PC-9 (cell line): ENCODE data around the gene CTNNBL1. TPM values are rescaled to one million over a fixed set of nuclear protein-coding genes. Genes with fewer than 3 reads are reported as not detected.
A peak's percentile ranks its signal among the peaks of the same experiment; 100 is the strongest.

Experiments
- BruUV-seq: library from RNA; stranded (reverse); fragments of 400-500 nt; replicated peaks from 2 replicates; lab custom pipeline; 2021; lab: Mats Ljungman, UMichigan
- CTCF ChIA-PET: fragments of 300-600 bp; sonication (Branson Sonifier 250); formaldehyde crosslinking; loops from one replicate; lab custom pipeline; 2022; ENCODE audit warnings: antibody characterized with exemption; lab: Charles Lee
- POLR2A ChIA-PET: fragments of 300-600 bp; sonication (Branson Sonifier 250); formaldehyde crosslinking; loops from one replicate; lab custom pipeline; 2022; ENCODE audit warnings: antibody characterized with exemption; ENCODE audit not compliant: unreplicated experiment; lab: Charles Lee
- DNase-seq, 2 experiments: peaks; one replicate each; pipeline versions ENCODE4 v3.0.0 to v3.0.0-alpha.2; 2015 to 2022; ENCODE audit warnings: mixed read lengths in 1 of 2
- H2AFZ ChIP-seq: fragments of 200-600 bp; sonication (generic); 2 replicates; pipeline ENCODE4 v1.8.1; 2017; ENCODE audit warnings: antibody characterized with exemption
- H3F3A ChIP-seq: fragments of 200-600 bp; sonication (generic); 2 replicates; pipeline ENCODE4 v1.8.1; 2017; ENCODE audit warnings: antibody characterized with exemption, mild to moderate bottlenecking, low read depth; ENCODE audit not compliant: insufficient read depth
- H3K27ac ChIP-seq: fragments of 200-600 bp; sonication (generic); 2 replicates; pipeline ENCODE4 v1.6.1; 2016; ENCODE audit warnings: mixed run types
- H3K27me3 ChIP-seq: fragments of 200-600 bp; sonication (generic); 2 replicates; pipeline ENCODE4 v1.6.1; 2016; ENCODE audit warnings: low read depth, mixed run types; ENCODE audit not compliant: insufficient read depth
- H3K36me3 ChIP-seq: fragments of 200-600 bp; sonication (generic); 2 replicates; pipeline ENCODE4 v1.6.1; 2016; ENCODE audit warnings: low read depth, mixed run types
- H3K4me1 ChIP-seq: fragments of 200-600 bp; sonication (generic); replicated peaks from 2 replicates; pipeline ENCODE4 v1.6.1; 2016; ENCODE audit warnings: mixed run types; ENCODE audit not compliant: insufficient read depth
- H3K4me2 ChIP-seq: fragments of 200-600 bp; sonication (generic); 2 replicates; pipeline ENCODE4 v1.6.1; 2017; ENCODE audit warnings: mixed run types
- H3K4me3 ChIP-seq: fragments of 200-600 bp; sonication (generic); 2 replicates; pipeline ENCODE4 v1.6.1; 2016; ENCODE audit warnings: mixed run types
- H3K79me2 ChIP-seq: fragments of 200-600 bp; sonication (generic); 2 replicates; pipeline ENCODE4 v1.6.1; 2017; ENCODE audit warnings: low read depth, mixed run types
- H3K9me2 ChIP-seq: fragments of 200-600 bp; sonication (generic); 2 replicates; pipeline ENCODE4 v1.8.1; 2017; ENCODE audit warnings: mild to moderate bottlenecking; ENCODE audit not compliant: insufficient read depth
- H3K9me3 ChIP-seq: fragments of 200-600 bp; sonication (generic); 2 replicates; pipeline ENCODE4 v1.8.1; 2016; ENCODE audit warnings: low read depth; ENCODE audit not compliant: insufficient read depth
- H4K20me1 ChIP-seq: fragments of 200-600 bp; sonication (generic); 2 replicates; pipeline ENCODE4 v1.8.1; 2017; ENCODE audit not compliant: insufficient read depth
- CTCF ChIP-seq: fragments of 200-600 bp; sonication (generic); conservative IDR thresholded peaks from 2 replicates; pipeline ENCODE4 v1.6.1; 2017; ENCODE audit warnings: mixed run types, antibody characterized with exemption, mild to moderate bottlenecking, moderate library complexity
- EZH2 ChIP-seq: fragments of 200-600 bp; sonication (generic); IDR thresholded peaks from 2 replicates; pipeline ENCODE4 v1.8.0; 2017; ENCODE audit warnings: antibody characterized with exemption, low read depth
- intact Hi-C: fragments of 100-400 bp; cut with micrococcal nuclease; formaldehyde crosslinking; loops from one replicate; pipeline ENCODE4 v1.10.0; 2022; ENCODE audit not compliant: unreplicated experiment
- total RNA-seq: library from RNA; stranded (reverse); gene quantifications from 2 replicates; pipeline ENCODE4 v1.2.3, GENCODE V29; 2021

CTNNBL1 gene
- total RNA-seq, 1 experiment from 2014 or later, result 83.5 TPM

GRCh38 chr20:37823296-37823980, 129.6 kb downstream of the CTNNBL1 start:
- POLR2A ChIA-PET, result interaction anchor here (0.7 kb wide), 1 partner anchor 12 kb away, joined by 3 read pairs; no protein-coding TSS in a partner anchor
- Histone ChIP-seq H3K4me2 (0 out of 2 replicates have a peak overlapping the region, but pooled peaks have one; percentile 1), H3K9me2 (no peaks in the 10 kb centered on the region), H3K4me1 (no peaks in the 10 kb centered on the region), H4K20me1 (no peaks in the 10 kb centered on the region; the same call in 1 of the 2 replicates), H3K27me3 (no peaks in the 10 kb centered on the region), H3K36me3 (no peaks in the 10 kb centered on the region), H2AFZ (no peak overlapping the region), H3K79me2 (no peaks in the 10 kb centered on the region), H3F3A (no peaks in the 10 kb centered on the region), H3K4me3 (no peak overlapping the region), H3K27ac (no peak overlapping the region), H3K9me3 (no peaks in the 10 kb centered on the region)
- peak; percentile 46 to 61 for DNase-seq
- CTCF ChIA-PET, result no interaction called here
- BruUV-seq, result no TSS peak
- no peak for TF ChIP-seq EZH2
- TF ChIP-seq CTCF, result no peak
- intact Hi-C loops, result no loop called here

- Histone ChIP-seq H3K27me3 (no peaks in the 10 kb centered on the region), H3K4me2 (no peak overlapping the region), H3K9me2 (no peaks in the 10 kb centered on the region), H3K79me2 (no peaks in the 10 kb centered on the region), H3K4me1 (no peaks in the 10 kb centered on the region), H2AFZ (no peak overlapping the region), H3K27ac (no peak overlapping the region), H3F3A (no peaks in the 10 kb centered on the region), H3K9me3 (no peaks in the 10 kb centered on the region), H3K4me3 (no peak overlapping the region), H4K20me1 (no peaks in the 10 kb centered on the region), H3K36me3 (no peaks in the 10 kb centered on the region)
- ChIA-PET CTCF (no interaction called here), POLR2A (no interaction called here)
- no peak for DNase-seq
- intact Hi-C loops, result no loop called here
- TF ChIP-seq EZH2 (no peak), CTCF (no peak)
- BruUV-seq, result no TSS peak
These were observed 133.8 kb downstream of the CTNNBL1 start for GRCh38 chr20:37827605-37828004.

GRCh38 chr20:37828684-37829083, 134.9 kb downstream of the CTNNBL1 start:
- H3K36me3 ChIP-seq, result no peaks in the 10 kb centered on the region
- no peaks in the 10 kb centered on the region for H4K20me1 ChIP-seq
- no peak for DNase-seq
- no peaks in the 10 kb centered on the region for H3K9me2 ChIP-seq
- H3K79me2 ChIP-seq, result no peaks in the 10 kb centered on the region
- H3K4me1 ChIP-seq, result no peaks in the 10 kb centered on the region
- no peaks in the 10 kb centered on the region for H3K27me3 ChIP-seq
- H3K9me3 ChIP-seq, result no peaks in the 10 kb centered on the region
- ChIA-PET POLR2A (no interaction called here), CTCF (no interaction called here)
- intact Hi-C loops, result no loop called here
- H3K4me2 ChIP-seq, result no peak overlapping the region
- H2AFZ ChIP-seq, result no peak overlapping the region
- TF ChIP-seq CTCF (no peak), EZH2 (no peak)
- no peaks in the 10 kb centered on the region for H3F3A ChIP-seq
- H3K4me3 ChIP-seq, result no peak overlapping the region
- BruUV-seq, result no TSS peak
- H3K27ac ChIP-seq, result no peak overlapping the region
